HepG2 (cell line): ENCODE results near the gene TRPC4AP. TPM values are rescaled to one million over a fixed set of nuclear protein-coding genes. Genes with fewer than 3 reads are reported as not detected.
A peak's percentile ranks its signal among the peaks of the same experiment; 100 is the strongest.

Source experiments
- E2F2 ChIP-seq: sonication (generic); formaldehyde crosslinking; IDR thresholded peaks from 2 replicates; pipeline ENCODE4 v1.4.0; 2020; ENCODE audit warnings: missing genetic modification reagents, borderline replicate concordance
- HCFC1 ChIP-seq: fragments of 150-350 bp; IDR thresholded peaks from 2 replicates; pipeline ENCODE4 v1.6.1; 2014; ENCODE audit warnings: low read depth, low read length
- IKZF5 ChIP-seq: IDR thresholded peaks from 2 replicates; pipeline ENCODE4 v1.6.1; 2018; ENCODE audit warnings: missing genetic modification reagents, mild to moderate bottlenecking, missing compliant biosample characterization
- KDM5A ChIP-seq: fragments of 200-600 bp; sonication (generic); IDR thresholded peaks from 2 replicates; pipeline ENCODE4 v1.7.0; 2018; ENCODE audit warnings: antibody characterized with exemption, mild to moderate bottlenecking, low read length, borderline replicate concordance
- MED1 ChIP-seq: sonication (generic); formaldehyde crosslinking; IDR thresholded peaks from 2 replicates; pipeline ENCODE4 v1.4.0; 2020; ENCODE audit warnings: missing genetic modification reagents
- MNT ChIP-seq: fragments of 450-650 bp; IDR thresholded peaks from 2 replicates; pipeline ENCODE4 v1.6.1; 2016
- NCOA5 ChIP-seq: sonication (generic); formaldehyde crosslinking; IDR thresholded peaks from 2 replicates; pipeline ENCODE4 v1.4.0; 2020; ENCODE audit warnings: missing genetic modification reagents
- SNAI1 ChIP-seq: sonication (generic); formaldehyde crosslinking; IDR thresholded peaks from 2 replicates; pipeline ENCODE4 v1.5.0; 2020; ENCODE audit warnings: mild to moderate bottlenecking, missing genetic modification reagents, borderline replicate concordance
- SNAPC5 ChIP-seq: sonication (generic); formaldehyde crosslinking; IDR thresholded peaks from 2 replicates; pipeline ENCODE4 v1.8.1; 2023; ENCODE audit warnings: mild to moderate bottlenecking, missing genetic modification reagents, borderline replicate concordance
- TOE1 ChIP-seq: sonication (generic); formaldehyde crosslinking; IDR thresholded peaks from 2 replicates; pipeline ENCODE4 v1.4.0; 2020; ENCODE audit warnings: mild to moderate bottlenecking, missing genetic modification reagents
- ZBTB26 ChIP-seq: IDR thresholded peaks from 2 replicates; pipeline ENCODE4 v1.6.1; 2016; ENCODE audit warnings: missing compliant biosample characterization, missing genetic modification reagents, borderline replicate concordance
- ZBTB33 ChIP-seq: sonication (generic); formaldehyde crosslinking; IDR thresholded peaks from 2 replicates; pipeline ENCODE4 v1.4.0; 2020; ENCODE audit warnings: missing genetic modification reagents
- ZMYM3 ChIP-seq: sonication (generic); formaldehyde crosslinking; IDR thresholded peaks from 2 replicates; pipeline ENCODE4 v1.5.1; 2020; ENCODE audit warnings: mild to moderate bottlenecking, missing genetic modification reagents
- ZNF556 ChIP-seq: sonication (generic); formaldehyde crosslinking; IDR thresholded peaks from 2 replicates; pipeline ENCODE4 v1.4.0; 2020; ENCODE audit warnings: mild to moderate bottlenecking, missing genetic modification reagents, borderline replicate concordance
- ZNF563 ChIP-seq: sonication (generic); formaldehyde crosslinking; IDR thresholded peaks from 2 replicates; pipeline ENCODE4 v1.8.0; 2022; ENCODE audit warnings: mild to moderate bottlenecking, moderate library complexity, missing genetic modification reagents
- ZNF691 ChIP-seq: sonication (generic); formaldehyde crosslinking; IDR thresholded peaks from 2 replicates; pipeline ENCODE4 v1.4.0; 2020; ENCODE audit warnings: missing genetic modification reagents, low read depth, mild to moderate bottlenecking, borderline replicate concordance
- polyA plus RNA-seq, 8 experiments: library from polyadenylated mRNA; depleted of rRNA in 3 of 8; stranded (reverse) in 7 of 8; unstranded in 1 of 8; fragments of >200 nt; fragmentation: Illumina TruSeq in 4 of 8; extraction: Trizol in 4 of 8; gene quantifications; 2 replicates each; pipeline versions ENCODE4 v1.2.1 to v1.2.3, GENCODE V29; 2011 to 2016; ENCODE audit warnings: low read depth in 4 of 8, missing spikeins in 1 of 8, mixed read lengths in 1 of 8; ENCODE audit not compliant: insufficient read depth in 1 of 8
- total RNA-seq, 5 experiments: library from RNA; depleted of rRNA; stranded (reverse); fragments of >200 nt; fragmentation: Illumina TruSeq; extraction: Trizol; gene quantifications; 2 replicates each; pipeline ENCODE4 v1.2.3, GENCODE V29; 2016; ENCODE audit warnings: low read depth in 1 of 5

The TRPC4AP gene
- total and polyA plus RNA-seq, 2 of the 13 experiments (the other 11 are each of a cell fraction or from before 2014, with no cell fraction given) = 136 to 137 TPM

GRCh38 chr20:35000311-35000921 is 92.2 kb downstream of the TRPC4AP start (continued):
- TF ChIP-seq ZBTB26 (CRISPR knock-in tag) (no peak), ZNF563 (no peak), ZBTB33 (CRISPR knock-in tag) (peak; percentile 34; the same call in 1 of the 2 replicates), MNT (no peak), NCOA5 (CRISPR knock-in tag) (no peak), KDM5A (no peak), MED1 (CRISPR knock-in tag) (no peak), IKZF5 (CRISPR knock-in tag) (no peak), ZMYM3 (CRISPR knock-in tag) (no peak), SNAI1 (CRISPR knock-in tag) (no peak), TOE1 (CRISPR knock-in tag) (no peak), ZNF556 (no peak), ZNF691 (CRISPR knock-in tag) (no peak; the same call in 1 of the 2 replicates), E2F2 (no peak), SNAPC5 (no peak), HCFC1 (0 out of 2 replicates have a peak, but pooled peaks have one; percentile 1)
